GM18502 (cell line): ENCODE data around the gene FGD4.
"Not testable (repeated sequence)": the region's sequence is repeated elsewhere in the genome, so short reads cannot be mapped to it uniquely, and the experiment has no call there.

Source experiments
- ATAC-seq: cut with Tn5 transposase; IDR thresholded peaks from one replicate; pipeline ENCODE4 v1.9.1; 2021; ENCODE audit warnings: mild to moderate bottlenecking; ENCODE audit not compliant: unreplicated experiment, poor library complexity

Gene FGD4

DNA sequence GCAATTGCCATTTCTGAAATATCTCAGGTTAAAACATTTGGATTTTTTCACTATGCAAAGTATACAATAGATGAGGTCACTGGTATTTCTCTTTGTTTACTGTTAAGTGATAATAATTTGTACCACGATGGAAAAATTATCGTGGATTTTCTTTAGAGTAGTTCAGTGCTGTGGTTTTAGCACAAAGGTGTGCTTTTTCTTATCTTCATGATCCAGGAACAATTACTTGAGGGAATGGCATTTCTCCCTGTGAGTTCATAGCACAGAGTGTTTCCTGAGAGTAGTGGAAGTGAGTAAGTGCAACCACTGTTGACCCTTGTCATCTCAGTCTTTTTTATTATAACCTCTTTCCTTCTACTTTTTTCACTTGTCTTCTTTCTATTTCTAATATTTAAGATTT lies 86.8 kb downstream of the FGD4 start:
- ATAC-seq, result no peak

DNA sequence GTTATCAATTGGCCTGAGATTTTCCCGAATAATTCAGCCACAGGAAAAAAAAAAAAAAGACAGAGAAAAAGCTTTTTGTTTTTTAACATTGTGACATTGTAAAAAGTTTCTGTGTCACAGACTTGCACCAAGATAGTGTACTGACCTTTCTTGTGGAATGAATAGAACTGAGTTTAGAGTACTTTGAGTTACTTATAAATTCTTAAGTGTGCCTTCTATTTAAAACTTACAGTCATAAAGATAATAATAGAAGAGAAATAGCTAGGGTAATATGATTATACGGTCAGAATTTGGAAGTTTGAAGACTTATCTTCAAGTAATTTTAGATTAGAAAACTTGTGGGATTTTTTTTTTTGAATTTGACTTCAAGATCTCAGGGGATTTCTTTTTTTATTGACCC lies 88.8 kb downstream of the FGD4 start:
- ATAC-seq, result no peak

DNA sequence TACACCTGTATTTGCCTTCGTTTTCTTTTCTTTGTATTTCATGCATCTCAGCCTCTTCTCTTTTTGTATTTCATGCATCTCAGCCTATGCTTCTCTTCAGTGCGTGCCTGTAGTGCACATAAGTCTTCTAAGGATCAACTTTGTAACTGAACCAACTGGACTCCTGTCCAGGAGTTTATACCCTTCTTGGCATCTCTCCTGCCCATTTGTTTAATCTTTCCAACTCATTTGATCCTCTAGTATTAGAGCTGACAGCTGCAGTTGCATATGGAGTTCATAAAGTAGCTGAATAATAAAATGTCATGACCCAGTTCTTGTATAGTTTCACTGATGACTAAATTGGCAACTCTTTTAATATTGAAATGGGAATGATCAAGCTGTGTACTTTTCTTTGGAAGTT lies 89.7 kb downstream of the FGD4 start:
- ATAC-seq, result no peak

- no peak for ATAC-seq
Observed at GRCh38 chr12:32490801-32491200, 91.4 kb downstream of the FGD4 start.

GRCh38 chr12:32493282-32493681 lies 93.9 kb downstream of the FGD4 start:
- ATAC-seq, result no peak

- ATAC-seq, result no peak
Observed at GRCh38 chr12:32494656-32495055, 95.3 kb downstream of the FGD4 start.

- no peak for ATAC-seq
Observed at GRCh38 chr12:32496946-32497345, 97.6 kb downstream of the FGD4 start.

DNA sequence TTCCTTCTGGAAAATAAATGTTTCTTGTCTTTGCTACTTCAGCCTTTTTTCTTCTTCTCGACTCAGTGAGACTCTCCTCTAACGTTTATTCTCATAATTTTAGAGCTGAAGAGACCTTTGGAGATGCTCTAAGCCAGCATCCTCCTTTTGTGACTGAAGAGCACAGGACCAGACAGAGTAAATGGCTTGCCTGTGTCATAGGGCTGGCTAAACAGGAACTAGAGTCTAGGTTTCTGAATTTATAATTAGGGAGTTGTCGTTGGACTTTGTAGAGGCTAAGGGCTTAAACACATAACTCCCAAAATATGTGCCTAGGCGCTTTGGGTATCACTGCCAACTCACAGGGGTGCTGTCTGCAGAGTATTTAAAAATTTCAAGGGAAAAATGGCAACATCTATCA lies 98.5 kb downstream of the FGD4 start:
- no peak for ATAC-seq

DNA sequence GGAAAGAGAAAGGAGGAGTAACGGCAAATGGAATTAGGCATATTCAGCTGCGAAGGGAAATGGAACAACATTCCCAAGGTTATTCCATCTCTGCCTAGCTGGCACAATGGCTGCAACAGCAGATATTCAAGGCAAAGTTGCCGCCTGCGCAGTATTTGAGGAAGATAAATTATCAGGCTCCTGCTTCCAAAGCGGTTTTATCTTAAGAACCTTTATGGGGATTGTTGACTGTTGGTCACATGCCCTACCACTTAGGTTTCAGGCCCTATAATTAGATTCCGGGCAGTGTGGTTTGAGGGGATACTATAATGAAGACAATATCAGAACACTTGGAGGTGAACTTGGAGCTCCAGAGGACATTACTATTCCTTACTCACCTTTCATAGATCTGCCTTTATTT lies 99.7 kb downstream of the FGD4 start:
- ATAC-seq, result no peak

DNA sequence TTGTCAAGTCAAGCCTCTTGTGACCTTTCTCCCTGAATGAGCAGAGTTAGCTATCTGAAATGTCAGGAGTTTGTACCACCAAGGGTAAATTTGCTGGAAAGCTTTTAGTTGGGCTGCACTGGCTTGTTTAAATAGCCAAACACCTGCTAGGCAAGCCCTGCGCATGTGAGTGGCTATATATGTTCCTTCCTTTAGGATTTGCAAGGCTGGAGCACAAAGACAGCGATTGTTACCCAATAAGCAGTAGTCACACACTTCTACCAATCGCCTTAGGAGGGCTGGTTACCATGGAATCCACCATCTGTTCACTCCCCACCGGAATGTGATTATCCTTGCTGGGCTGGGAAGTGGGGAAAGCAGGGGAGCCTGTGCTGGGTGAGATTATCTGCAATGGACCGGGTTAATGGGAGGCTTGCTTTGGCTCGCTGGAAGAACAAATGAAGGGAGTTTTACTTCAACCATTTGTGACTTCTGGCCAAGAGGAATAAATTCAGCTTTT lies 102.5 kb downstream of the FGD4 start:
- ATAC-seq, result no peak

DNA sequence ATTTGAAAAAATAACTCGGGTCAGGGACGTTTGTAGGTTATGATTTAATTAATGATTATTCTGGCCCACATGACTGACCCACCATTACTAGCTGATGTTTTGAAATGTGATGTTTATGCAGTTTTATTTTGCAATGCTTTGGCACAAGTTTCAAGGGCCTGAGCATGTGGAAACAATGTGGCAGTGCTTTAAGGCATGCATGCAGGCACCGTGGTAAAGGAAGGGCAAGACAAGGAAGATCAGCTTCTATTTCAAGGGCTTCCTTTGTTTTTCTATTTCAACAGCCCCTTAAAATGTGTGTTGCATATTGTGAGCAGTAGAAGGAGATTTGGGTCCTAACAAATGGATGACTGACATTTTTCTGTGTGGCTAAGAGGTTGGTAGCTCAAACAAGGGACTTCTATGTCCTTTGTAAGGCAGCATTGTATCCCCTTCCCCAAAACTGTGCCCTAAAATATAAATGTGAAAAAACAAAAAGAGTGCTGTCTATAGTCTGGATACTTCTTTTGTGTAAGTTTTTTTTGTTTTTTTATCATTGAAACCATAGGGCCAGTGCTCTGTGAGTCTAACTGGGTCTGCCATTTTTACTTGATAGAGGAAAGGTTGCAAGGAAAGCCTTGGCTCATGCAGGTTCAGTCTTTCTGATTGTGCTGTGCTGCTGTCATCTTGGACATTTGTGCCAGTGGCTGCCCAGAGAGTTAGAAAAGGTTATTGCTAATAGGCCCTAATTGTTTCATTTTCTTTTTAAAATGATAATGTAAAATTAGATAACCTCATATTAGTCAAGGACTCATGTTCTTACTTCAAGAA lies 103.5 kb downstream of the FGD4 start:
- no peak for ATAC-seq

DNA sequence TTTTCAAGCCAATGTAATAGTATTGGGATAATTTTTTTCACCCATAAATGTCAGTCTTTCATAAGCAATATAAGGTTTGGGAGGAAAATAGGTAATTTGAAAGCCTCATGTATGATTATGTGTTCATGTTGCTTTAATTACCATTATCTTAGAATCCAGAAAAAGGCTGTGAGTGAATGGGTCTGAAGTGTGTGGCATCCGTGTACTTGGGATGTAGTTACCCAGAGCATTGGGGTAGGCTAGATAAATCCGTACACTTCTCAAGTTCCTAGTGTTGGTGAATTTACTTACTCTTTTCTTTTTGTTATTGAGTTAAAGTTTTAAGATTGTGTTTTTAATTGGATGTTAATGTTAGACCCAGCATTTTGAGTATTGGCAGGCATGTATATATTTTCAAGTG lies 104.4 kb downstream of the FGD4 start:
- ATAC-seq, result no peak

DNA sequence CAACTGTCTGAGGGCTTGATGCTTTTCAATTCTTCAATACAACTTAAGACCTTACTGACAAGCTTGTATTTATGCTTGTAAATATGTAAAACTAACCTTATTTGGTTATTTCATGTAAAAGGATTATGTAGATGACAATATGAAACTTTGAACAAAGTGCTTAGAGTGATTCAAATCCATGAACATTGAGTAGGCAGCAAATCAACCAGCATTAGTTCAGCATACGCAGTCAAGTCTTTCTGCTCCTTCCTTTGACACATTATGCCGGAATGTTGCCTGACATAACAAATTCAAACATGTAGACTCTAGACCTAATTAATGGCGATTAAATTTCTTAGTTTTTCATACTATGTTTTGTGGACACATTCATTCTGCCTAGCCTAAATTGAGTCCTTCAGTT lies 105.2 kb downstream of the FGD4 start:
- ATAC-seq, result no peak

DNA sequence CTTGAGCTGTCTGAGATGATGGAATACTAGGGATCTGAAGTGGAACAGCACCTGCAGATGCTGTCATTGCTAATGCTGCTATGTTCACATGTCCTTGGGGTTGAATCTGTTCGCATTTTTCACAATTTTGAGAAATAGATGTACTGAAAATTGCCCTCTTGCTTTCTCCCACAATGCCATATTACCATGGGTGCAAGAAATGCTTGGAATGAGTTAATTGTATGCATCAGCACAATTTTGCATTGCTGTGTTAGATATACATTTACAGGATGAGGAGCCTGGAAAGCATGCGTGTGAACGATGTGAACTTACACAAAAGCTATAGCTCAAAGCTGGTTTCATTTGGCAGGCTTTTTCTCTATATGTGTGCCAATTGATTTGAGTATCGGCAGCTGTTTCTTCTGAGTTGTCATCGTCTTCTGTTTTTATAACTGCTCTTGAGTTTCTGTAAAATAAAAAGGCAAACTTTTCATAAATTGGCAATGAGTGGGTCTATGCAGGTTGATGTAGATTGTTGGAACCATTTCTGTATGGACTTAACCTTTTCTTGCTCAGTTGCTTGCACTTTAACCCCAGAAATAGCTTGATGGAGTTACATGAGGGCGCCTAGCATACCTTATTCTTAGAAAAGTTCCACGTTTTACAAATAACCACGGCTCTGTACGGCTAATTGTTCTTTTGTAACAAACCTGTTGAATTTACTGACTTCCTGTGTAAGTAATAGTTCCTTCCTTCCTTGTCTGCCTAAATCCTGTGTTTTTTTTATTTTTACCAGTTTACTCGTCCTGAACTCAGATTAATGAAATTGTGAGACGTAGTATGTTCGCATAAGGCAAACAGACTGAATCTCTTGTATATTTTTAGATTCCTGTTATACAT lies 105.9 kb downstream of the FGD4 start:
- no peak for ATAC-seq

DNA sequence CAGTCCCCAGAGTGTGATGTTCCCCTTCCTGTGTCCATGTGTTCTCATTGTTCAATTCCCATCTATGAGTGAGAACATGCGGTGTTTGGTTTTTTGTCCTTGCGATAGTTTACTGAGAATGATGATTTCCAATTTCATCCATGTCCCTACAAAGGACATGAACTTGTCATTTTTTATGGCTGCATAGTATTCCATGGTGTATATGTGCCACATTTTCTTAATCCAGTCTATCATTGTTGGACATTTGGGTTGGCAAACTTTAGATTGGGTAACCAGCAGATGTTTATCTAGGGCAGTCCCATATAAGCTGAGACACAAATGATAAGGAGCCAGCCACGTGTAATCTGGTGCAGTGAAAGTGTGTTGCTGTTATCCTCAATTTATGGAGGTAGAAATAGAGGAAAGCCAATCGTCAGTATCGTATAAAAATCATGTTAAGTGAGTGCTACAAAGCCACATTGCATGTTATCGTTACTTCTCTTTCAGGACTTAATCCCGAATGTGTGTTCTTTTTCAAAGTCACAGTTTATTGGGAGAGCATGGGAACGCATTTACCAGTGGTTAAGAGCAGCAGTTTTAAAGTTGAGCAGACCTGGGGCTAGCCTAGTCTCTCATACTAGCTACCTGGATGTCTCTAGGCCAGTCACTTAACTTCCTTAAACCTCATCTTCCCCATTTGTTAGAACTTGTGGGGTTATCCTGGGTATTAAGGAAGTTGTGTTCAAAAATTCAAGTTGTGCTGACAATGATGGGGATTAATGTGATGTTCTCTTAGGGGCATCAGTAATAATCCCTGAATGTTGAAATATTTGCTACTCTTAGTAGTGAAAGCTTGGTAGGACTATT lies 108.0 kb downstream of the FGD4 start:
- ATAC-seq, result not testable (repeated sequence)

DNA sequence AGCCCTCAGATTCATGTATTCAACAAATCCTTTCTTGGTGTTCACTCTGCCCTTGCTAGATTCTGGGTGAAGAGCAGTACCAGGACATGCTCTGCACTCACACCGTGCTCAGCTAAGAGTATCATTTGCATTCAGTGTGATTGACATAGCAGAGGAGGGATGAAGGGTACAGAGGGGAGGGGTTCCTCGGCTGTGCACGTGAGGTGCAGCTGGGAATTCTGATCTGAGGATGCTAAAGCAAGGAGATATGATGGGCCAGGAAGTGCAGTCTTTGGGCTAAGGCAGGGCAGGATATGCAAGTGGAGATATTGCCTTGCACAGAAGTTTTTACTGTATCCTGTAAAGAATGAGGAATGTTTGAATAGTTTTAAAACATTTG lies 108.6 kb downstream of the FGD4 start:
- ATAC-seq, result no peak

DNA sequence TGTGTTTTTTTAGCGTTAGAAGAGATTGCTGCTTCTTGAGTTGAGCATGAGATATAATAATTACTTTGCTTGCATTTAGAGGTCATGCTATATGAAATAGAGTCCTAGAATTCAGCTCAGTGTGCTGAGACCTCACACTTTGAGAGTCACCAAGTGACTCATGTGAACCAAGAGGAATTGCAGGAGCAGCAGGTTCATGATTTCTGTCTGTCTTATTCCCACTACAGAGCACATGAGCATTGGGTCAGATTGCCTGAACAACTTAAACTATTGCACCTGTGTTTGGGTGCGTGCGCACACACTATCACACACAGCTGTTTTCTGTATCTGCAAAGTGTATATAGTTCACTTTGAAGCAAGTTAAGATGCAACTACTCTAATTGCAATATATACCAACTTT lies 109.3 kb downstream of the FGD4 start:
- ATAC-seq, result no peak

DNA sequence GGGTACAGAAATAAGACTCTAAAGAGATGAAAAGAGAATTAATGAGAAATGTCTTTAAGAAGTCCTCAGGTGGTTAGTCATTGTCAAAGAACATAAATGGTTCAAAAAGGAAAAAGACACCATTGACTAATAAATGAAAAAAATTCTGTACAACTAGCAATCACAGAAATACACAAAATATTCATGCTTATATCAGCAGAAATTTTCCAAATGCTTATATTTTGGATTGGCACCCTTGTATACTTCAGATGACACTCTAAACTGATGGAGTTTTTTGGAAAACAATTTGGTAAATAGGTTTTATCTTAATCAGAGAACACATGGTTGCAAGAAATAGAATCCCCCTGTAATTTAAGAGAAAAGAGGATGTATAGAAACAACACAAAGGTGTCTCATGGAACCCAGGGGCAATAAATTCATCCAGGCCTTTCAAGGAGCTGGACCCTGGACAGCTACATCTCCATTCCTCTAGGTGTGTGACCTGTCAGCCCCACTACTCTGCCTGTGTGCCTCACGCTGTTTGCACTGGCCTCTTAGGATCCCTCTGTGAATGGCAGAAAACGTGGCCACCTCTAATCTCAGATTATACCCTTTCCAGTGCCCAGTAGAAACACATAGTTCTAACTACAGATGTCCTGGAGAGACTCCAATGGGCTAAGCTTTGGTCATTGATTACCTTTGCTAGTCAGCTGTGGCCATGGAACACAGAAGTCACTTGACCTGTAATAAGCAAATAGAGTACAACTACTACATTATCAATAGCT lies 110.2 kb downstream of the FGD4 start:
- no peak for ATAC-seq

GRCh38 chr12:32511976-32512375 lies 112.6 kb downstream of the FGD4 start:
- not testable (repeated sequence) for ATAC-seq

DNA sequence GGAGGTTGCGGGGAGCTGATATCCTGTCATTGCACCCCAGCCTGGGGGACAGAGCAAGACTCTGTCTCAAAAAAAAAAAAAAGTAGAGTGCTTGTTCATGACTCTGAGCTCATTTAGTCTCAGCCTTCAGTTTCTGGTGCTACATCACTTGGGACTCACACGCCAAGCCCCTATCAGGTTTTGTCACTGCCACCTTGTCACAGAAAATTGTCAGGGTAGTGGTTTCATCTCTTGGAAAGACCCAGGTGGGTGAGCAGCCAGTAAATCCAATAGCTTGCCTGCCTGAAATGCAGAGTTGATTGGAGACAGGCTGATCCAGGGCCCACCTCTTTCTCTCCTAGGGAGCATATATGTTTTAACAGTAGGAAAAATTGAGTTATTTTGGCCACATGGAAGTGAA lies 113.0 kb downstream of the FGD4 start:
- no peak for ATAC-seq
